Measurements from ENCODE around the gene NR3C1.

The NR3C1 gene

GRCh38 chr5:143302341-143303045 is 101.0 kb downstream of the NR3C1 start:
- no peak for DNase-seq

GRCh38 chr5:143297756-143298155 is 105.7 kb downstream of the NR3C1 start:
- no peak for DNase-seq

GRCh38 chr5:143290125-143290524 is 113.4 kb downstream of the NR3C1 start:
- DNase-seq, result no peak

- DNase-seq, result no peak
Observed at GRCh38 chr5:143284521-143284920, 119.0 kb downstream of the NR3C1 start.

- DNase-seq, result no peak
Observed at GRCh38 chr5:143284002-143284401, 119.5 kb downstream of the NR3C1 start.

- DNase-seq, result no peak
Observed at GRCh38 chr5:143281226-143281625, 122.3 kb downstream of the NR3C1 start.

- DNase-seq, result no peak
Observed at GRCh38 chr5:143279698-143280097, 123.8 kb downstream of the NR3C1 start.

GRCh38 chr5:143277536-143277935 is 126.0 kb downstream of the NR3C1 start:
- DNase-seq, result no peak

GRCh38 chr5:143275512-143276363 is 127.7 kb downstream of the NR3C1 start:
- DNase-seq, result no peak

GRCh38 chr5:143274952-143275351 is 128.5 kb downstream of the NR3C1 start:
- no peak for DNase-seq

GRCh38 chr5:143271431-143271830 is 132.1 kb downstream of the NR3C1 start:
- no peak for DNase-seq

GRCh38 chr5:143268388-143268787 is 135.1 kb downstream of the NR3C1 start:
- DNase-seq, result no peak

GRCh38 chr5:143267186-143267585 is 136.3 kb downstream of the NR3C1 start:
- no peak for DNase-seq

GRCh38 chr5:143265995-143266394 is 137.5 kb downstream of the NR3C1 start:
- no peak for DNase-seq

- no peak for DNase-seq
Observed at GRCh38 chr5:143263272-143263810, 140.1 kb downstream of the NR3C1 start.

- DNase-seq, result no peak
Observed at GRCh38 chr5:143262393-143263174, 140.9 kb downstream of the NR3C1 start.

- DNase-seq, result no peak
Observed at GRCh38 chr5:143261748-143262392, 141.6 kb downstream of the NR3C1 start.

- no peak for DNase-seq
Observed at GRCh38 chr5:143259254-143259605, 144.3 kb downstream of the NR3C1 start.

GRCh38 chr5:143258559-143259253 is 144.8 kb downstream of the NR3C1 start:
- no peak for DNase-seq

GRCh38 chr5:143254819-143255218 is 148.7 kb downstream of the NR3C1 start:
- no peak for DNase-seq

- DNase-seq, result no peak
Observed at GRCh38 chr5:143251946-143252345, 151.5 kb downstream of the NR3C1 start.

GRCh38 chr5:143251190-143251589 is 152.3 kb downstream of the NR3C1 start:
- no peak for DNase-seq
